ENCODE measurements around the gene CEP41.

The CEP41 gene

DNA sequence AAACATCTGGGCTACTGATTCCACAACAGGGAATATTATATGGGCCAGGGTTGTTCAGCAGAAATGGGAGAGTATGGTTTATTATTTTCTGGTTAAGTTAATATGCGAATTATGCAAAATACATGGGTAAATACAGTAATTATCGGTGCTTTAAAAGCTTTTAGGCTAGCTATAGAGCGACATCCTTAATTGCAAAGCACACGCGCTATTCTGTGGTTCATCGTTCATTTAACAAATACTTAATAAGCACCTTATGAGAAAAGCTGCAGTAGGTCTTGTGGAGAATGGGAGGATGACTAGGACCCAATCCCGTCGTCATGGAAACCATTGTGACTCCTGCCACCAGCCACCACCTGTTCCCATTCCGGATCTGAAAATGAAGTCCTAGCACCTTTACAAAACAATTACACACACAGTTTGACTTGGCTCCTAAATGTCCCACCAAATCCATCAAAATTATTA is 623 bp upstream of the CEP41 start:
- Mint-ChIP-seq H3K4me1 (peaks cover 48% of the 10 kb centered on the region), H3K27me3 (peaks cover 7% of the 10 kb centered on the region), H3K27ac (peak overlapping the region; percentile 93), H3K36me3 (peaks cover 9% of the 10 kb centered on the region), H3K4me3 (peak overlapping the region; percentile 98), H3K9me3 (peaks cover 3% of the 10 kb centered on the region)
- CTCF ChIA-PET = no interaction called here
- no peak for DNase-seq

DNA sequence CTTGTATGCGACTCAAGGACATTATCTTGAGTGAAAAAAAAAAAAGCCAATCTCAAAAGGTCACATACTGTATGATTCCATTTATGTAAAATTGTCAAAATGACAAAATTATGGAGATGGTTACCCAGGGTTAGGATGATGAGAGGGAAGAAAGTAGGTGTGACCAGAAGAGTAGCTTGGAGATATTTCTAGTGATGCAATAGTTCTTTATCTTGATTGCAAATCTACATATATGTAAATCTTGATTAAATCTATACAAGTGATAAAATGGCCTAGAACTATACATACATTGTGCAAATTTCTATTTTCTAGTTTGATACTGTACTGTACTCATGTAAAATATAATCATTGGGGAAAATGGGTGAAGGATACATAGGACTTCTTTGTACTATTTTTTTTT is 4.6 kb downstream of the CEP41 start:
- H3K36me3 Mint-ChIP-seq = peaks cover 13% of the 10 kb centered on the region
- peaks cover 3% of the 10 kb centered on the region for H3K9me3 Mint-ChIP-seq
- H3K4me1 Mint-ChIP-seq = peaks cover 32% of the 10 kb centered on the region
- no peak overlapping the region for H3K4me3 Mint-ChIP-seq
- peaks cover 4% of the 10 kb centered on the region for H3K27me3 Mint-ChIP-seq
- no peak for DNase-seq
- no peak overlapping the region for H3K27ac Mint-ChIP-seq
- CTCF ChIA-PET = no interaction called here

DNA sequence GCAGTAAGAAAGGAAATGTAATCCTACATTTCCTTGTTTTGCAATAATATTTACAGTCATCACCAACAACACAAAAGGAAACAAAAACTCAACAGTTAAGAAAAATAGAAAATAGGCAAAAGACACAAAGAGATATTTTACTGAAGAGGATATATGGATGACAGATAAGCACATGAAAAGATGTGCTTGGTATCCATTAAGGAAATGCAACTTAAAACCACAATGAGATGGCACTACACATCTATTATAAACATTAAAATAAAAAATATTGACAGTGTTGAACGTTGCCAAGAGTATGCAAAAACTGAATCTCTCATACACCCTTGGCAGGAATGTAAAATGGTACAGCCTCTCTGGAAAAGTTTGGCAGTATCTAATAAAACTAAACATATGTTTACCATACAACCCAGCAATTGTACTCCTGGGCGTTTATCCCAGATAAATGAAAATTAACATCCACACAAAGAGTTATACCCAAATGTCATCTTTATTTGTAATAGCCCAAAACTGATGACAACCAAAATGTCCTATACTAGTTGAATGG is 5.4 kb downstream of the CEP41 start:
- H3K27ac Mint-ChIP-seq = no peak overlapping the region
- peaks cover 8% of the 10 kb centered on the region for H3K36me3 Mint-ChIP-seq
- peaks cover 25% of the 10 kb centered on the region for H3K4me1 Mint-ChIP-seq
- no peaks in the 10 kb centered on the region for H3K27me3 Mint-ChIP-seq
- no peaks in the 10 kb centered on the region for H3K9me3 Mint-ChIP-seq
- no peak for DNase-seq
- CTCF ChIA-PET = no interaction called here
- H3K4me3 Mint-ChIP-seq = no peak overlapping the region

DNA sequence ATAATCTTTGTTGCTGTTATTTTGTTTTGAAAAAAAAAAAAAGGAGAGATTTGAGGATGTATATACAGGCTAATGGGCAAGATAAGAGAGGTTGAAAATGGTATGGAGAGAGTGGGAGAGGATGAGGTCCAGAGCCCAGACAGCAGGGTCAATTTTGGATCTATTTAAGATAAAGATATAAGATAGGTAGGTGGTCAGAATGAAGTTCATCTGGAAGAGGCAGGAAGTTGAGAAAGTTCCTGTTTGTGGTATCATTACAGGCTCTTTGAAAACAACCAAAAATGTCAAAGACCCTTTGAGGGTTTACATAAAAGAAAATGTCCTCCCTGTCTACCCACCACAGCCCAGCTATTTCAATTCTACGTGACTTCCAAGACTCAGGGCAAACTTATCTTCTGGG is 7.5 kb downstream of the CEP41 start:
- no peak for DNase-seq
- H3K27me3 Mint-ChIP-seq = no peaks in the 10 kb centered on the region
- peaks cover 13% of the 10 kb centered on the region for H3K4me1 Mint-ChIP-seq
- no peak overlapping the region for H3K4me3 Mint-ChIP-seq
- CTCF ChIA-PET = no interaction called here
- no peaks in the 10 kb centered on the region for H3K9me3 Mint-ChIP-seq
- no peak overlapping the region for H3K27ac Mint-ChIP-seq
- peaks cover 11% of the 10 kb centered on the region for H3K36me3 Mint-ChIP-seq

GRCh38 chr7:130432886-130433285 is 7.9 kb downstream of the CEP41 start:
- Mint-ChIP-seq H3K9me3 (no peaks in the 10 kb centered on the region), H3K27ac (no peak overlapping the region), H3K4me1 (peaks cover 10% of the 10 kb centered on the region), H3K27me3 (no peaks in the 10 kb centered on the region), H3K36me3 (peaks cover 11% of the 10 kb centered on the region), H3K4me3 (no peak overlapping the region)
- CTCF ChIA-PET = no interaction called here
- no peak for DNase-seq

GRCh38 chr7:130430841-130431666 is 9.8 kb downstream of the CEP41 start:
- DNase-seq = no peak
- CTCF ChIA-PET = no interaction called here
- Mint-ChIP-seq H3K36me3 (peaks cover 10% of the 10 kb centered on the region), H3K27ac (no peak overlapping the region), H3K9me3 (no peaks in the 10 kb centered on the region), H3K4me1 (peaks cover 15% of the 10 kb centered on the region), H3K4me3 (no peak overlapping the region), H3K27me3 (no peaks in the 10 kb centered on the region)

- CTCF ChIA-PET = no interaction called here
- Mint-ChIP-seq H3K27ac (no peak overlapping the region), H3K9me3 (no peaks in the 10 kb centered on the region), H3K27me3 (no peaks in the 10 kb centered on the region), H3K4me3 (no peak overlapping the region), H3K36me3 (peaks cover 10% of the 10 kb centered on the region), H3K4me1 (peaks cover 20% of the 10 kb centered on the region)
- DNase-seq = no peak
These were observed 10.7 kb downstream of the CEP41 start for GRCh38 chr7:130430115-130430514.

DNA sequence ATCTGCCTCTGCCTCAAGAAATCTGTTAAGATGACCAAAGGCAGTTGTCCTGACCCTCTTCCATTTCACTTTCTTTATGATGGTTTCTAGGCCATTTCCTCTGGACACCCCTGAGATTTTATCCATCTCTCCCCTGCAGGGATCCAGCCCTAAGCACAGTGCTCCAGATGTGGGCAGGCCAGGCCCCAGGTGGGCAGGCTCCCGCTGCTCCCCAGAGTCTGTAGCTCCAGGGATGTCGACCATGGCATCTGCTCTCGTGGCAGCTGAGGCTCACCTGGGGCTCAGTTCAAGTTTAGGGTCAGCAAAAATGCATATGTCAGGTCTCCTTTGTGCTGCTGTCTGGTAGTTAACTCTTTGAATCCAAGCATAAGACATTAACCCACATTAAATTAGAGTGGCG is 11.8 kb downstream of the CEP41 start:
- Mint-ChIP-seq H3K4me3 (no peak overlapping the region), H3K36me3 (peaks cover 7% of the 10 kb centered on the region), H3K9me3 (no peaks in the 10 kb centered on the region), H3K27ac (no peak overlapping the region), H3K4me1 (peaks cover 23% of the 10 kb centered on the region), H3K27me3 (no peaks in the 10 kb centered on the region)
- CTCF ChIA-PET = no interaction called here
- DNase-seq = no peak

GRCh38 chr7:130426564-130426963 is 14.3 kb downstream of the CEP41 start:
- Mint-ChIP-seq H3K36me3 (peaks cover 7% of the 10 kb centered on the region), H3K27me3 (no peaks in the 10 kb centered on the region), H3K27ac (no peak overlapping the region), H3K4me3 (no peak overlapping the region), H3K9me3 (no peaks in the 10 kb centered on the region), H3K4me1 (peaks cover 35% of the 10 kb centered on the region)
- CTCF ChIA-PET = no interaction called here
- DNase-seq = no peak

DNA sequence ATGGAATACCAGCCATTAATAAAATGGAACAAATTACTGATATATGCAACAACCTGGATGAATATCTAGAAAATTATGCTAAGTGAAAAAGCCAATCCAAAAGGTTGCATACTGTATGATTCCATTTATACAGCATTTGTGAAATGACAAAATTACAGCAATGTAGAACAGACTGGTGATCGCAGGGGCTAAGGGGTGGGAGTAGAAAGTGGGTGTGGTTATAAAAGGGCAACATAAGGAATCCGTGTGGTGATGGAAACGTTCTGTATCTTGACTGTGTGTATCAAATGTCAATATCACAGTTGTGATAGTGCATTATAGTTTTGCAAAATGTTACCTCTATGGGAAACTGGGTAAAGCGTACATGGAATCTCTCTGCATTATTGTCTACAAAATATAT is 15.0 kb downstream of the CEP41 start:
- CTCF ChIA-PET = no interaction called here
- Mint-ChIP-seq H3K36me3 (peaks cover 7% of the 10 kb centered on the region), H3K4me1 (peaks cover 40% of the 10 kb centered on the region), H3K9me3 (no peaks in the 10 kb centered on the region), H3K4me3 (no peak overlapping the region), H3K27me3 (no peaks in the 10 kb centered on the region), H3K27ac (no peak overlapping the region)
- no peak for DNase-seq

- CTCF ChIA-PET = no interaction called here
- no peaks in the 10 kb centered on the region for H3K27me3 Mint-ChIP-seq
- H3K27ac Mint-ChIP-seq = no peak overlapping the region
- no peak overlapping the region for H3K4me3 Mint-ChIP-seq
- no peak for DNase-seq
- H3K9me3 Mint-ChIP-seq = no peaks in the 10 kb centered on the region
- H3K36me3 Mint-ChIP-seq = peaks cover 8% of the 10 kb centered on the region
- H3K4me1 Mint-ChIP-seq = peaks cover 53% of the 10 kb centered on the region
These were observed 17.2 kb downstream of the CEP41 start for GRCh38 chr7:130423501-130424037.

DNA sequence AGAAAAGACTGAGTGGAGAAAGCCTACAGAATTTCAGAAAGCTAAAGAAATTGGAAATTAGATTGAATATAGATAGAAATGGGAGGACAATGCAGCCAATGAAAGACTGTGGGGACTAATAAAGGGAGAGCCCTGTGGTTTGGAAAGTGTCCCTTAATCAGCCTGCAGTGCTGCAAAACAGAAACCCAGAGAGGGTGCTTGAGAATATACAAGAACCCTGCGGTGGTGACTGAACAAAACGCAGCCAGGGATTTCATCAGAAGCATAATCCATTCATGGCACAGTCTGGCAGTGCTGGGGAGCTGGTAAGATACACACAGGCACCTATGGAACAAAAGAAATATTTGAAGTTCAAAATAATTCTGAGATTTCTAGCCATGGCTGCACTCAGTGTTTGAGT is 19.1 kb downstream of the CEP41 start:
- H3K36me3 Mint-ChIP-seq = peaks cover 4% of the 10 kb centered on the region
- H3K27ac Mint-ChIP-seq = peak overlapping the region; percentile 47
- H3K4me3 Mint-ChIP-seq = no peak overlapping the region
- H3K4me1 Mint-ChIP-seq = peaks cover 64% of the 10 kb centered on the region
- CTCF ChIA-PET = interaction anchor here (1.2 kb wide), 1 partner anchor 24 kb away, joined by 3 read pairs; no protein-coding TSS in a partner anchor
- H3K27me3 Mint-ChIP-seq = no peaks in the 10 kb centered on the region
- DNase-seq = peak; percentile 29
- no peaks in the 10 kb centered on the region for H3K9me3 Mint-ChIP-seq

DNA sequence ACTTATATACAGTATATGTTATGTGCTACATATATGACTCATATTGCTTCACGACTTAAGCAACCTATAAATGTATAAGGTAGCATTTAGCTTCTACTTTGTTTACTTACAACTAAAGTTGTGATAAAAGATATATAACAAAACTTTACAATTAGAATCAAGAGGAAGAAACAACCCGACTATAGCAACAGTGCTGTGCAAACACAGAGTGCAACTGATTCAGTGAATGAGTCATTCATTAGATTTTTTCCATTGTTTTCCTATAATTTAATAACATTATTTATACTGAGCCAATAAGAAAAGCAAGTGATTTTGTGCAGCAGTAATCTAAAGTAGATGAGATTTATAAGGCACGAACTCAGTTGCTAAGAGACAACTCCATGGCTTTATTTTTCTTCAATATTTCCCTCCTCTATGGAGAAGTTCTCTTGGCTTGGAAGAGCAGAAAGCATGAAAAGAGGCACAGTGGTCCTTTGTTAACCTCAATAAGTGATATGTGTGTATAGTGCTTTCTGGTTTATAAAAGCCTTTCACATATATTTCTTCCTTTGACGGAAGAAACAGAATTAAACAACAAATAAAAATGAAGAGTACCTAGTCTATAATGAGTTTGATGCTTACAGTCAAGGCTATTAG is 19.8 kb downstream of the CEP41 start:
- peaks cover 65% of the 10 kb centered on the region for H3K4me1 Mint-ChIP-seq
- no peak overlapping the region for H3K27ac Mint-ChIP-seq
- CTCF ChIA-PET = no interaction called here
- no peaks in the 10 kb centered on the region for H3K9me3 Mint-ChIP-seq
- peaks cover 4% of the 10 kb centered on the region for H3K36me3 Mint-ChIP-seq
- DNase-seq = no peak
- no peaks in the 10 kb centered on the region for H3K27me3 Mint-ChIP-seq
- H3K4me3 Mint-ChIP-seq = no peak overlapping the region

- CTCF ChIA-PET = interaction anchor here (1.0 kb wide), 1 partner anchor 176 kb away, joined by 3 read pairs; no protein-coding TSS in a partner anchor
- DNase-seq = no peak
- Mint-ChIP-seq H3K27me3 (no peaks in the 10 kb centered on the region), H3K4me1 (peaks cover 68% of the 10 kb centered on the region), H3K4me3 (no peak overlapping the region), H3K9me3 (no peaks in the 10 kb centered on the region), H3K27ac (peak overlapping the region; percentile 34), H3K36me3 (peaks cover 7% of the 10 kb centered on the region)
These were observed 21.2 kb downstream of the CEP41 start for GRCh38 chr7:130419658-130420057.

DNA sequence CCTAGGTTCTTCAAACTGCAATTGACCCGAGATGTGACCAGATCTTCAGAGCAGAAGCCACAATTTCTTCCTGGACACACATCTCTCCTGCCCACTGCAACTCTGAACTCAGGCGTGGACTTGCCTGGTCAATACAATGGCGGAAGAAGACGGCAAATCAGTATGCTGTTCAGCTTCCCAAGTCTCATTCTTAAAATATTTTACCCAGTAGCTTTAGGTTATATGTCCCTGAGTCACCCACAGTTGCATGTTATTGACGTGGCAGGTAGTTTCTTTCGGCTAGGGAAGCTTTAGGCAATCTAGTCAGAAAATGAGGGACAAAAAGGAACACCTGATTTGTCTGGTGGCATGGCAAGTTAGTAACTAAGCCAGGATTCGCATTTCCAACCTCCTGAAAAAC is 22.5 kb downstream of the CEP41 start:
- CTCF ChIA-PET = no interaction called here
- Mint-ChIP-seq H3K27me3 (no peaks in the 10 kb centered on the region), H3K4me3 (no peak overlapping the region), H3K36me3 (peaks cover 7% of the 10 kb centered on the region), H3K4me1 (peaks cover 77% of the 10 kb centered on the region), H3K9me3 (no peaks in the 10 kb centered on the region), H3K27ac (peak overlapping the region; percentile 84)
- no peak for DNase-seq

Measured in activated naive CD4-positive, alpha-beta T cell treated with anti-CD3 and anti-CD28 coated beads, Interleukin-2, amount 10 ng/mL, durations not matched to agents 7 days and 5 days (primary cell).